IPS-20b (cell line): ENCODE results near the gene CGREF1.
"Not testable (repeated sequence)": the region's sequence is repeated elsewhere in the genome, so short reads cannot be mapped to it uniquely, and the experiment has no call there.

Experiments used
- H3K27ac ChIP-seq: one replicate; pipeline ENCODE4 v1.5.1; 2013; ENCODE audit warnings: low read length
- H3K27me3 ChIP-seq: 2 replicates; pipeline ENCODE4 v1.6.1; 2013; ENCODE audit warnings: mild to moderate bottlenecking, low read length, inconsistent platforms; ENCODE audit not compliant: insufficient read depth
- H3K36me3 ChIP-seq: 2 replicates; pipeline ENCODE4 v1.6.1; 2013; ENCODE audit warnings: low read depth, mild to moderate bottlenecking, inconsistent platforms, low read length, moderate library complexity; ENCODE audit not compliant: insufficient read depth
- H3K4me1 ChIP-seq: 2 replicates; pipeline ENCODE4 v1.6.1; 2013; ENCODE audit warnings: mild to moderate bottlenecking, control low read depth, inconsistent platforms, low read length, moderate library complexity; ENCODE audit not compliant: insufficient read depth
- H3K4me3 ChIP-seq: 2 replicates; pipeline ENCODE4 v1.5.1; 2013; ENCODE audit warnings: mild to moderate bottlenecking, low read length, inconsistent platforms
- H3K9ac ChIP-seq: 2 replicates; pipeline ENCODE4 v1.6.1; 2013; ENCODE audit warnings: low read depth, mild to moderate bottlenecking, inconsistent platforms, low read length, moderate library complexity
- H3K9me3 ChIP-seq: 2 replicates; pipeline ENCODE4 v1.6.1; 2013; ENCODE audit warnings: mild to moderate bottlenecking, low read depth, low read length, inconsistent platforms; ENCODE audit not compliant: insufficient read depth

The CGREF1 gene

DNA sequence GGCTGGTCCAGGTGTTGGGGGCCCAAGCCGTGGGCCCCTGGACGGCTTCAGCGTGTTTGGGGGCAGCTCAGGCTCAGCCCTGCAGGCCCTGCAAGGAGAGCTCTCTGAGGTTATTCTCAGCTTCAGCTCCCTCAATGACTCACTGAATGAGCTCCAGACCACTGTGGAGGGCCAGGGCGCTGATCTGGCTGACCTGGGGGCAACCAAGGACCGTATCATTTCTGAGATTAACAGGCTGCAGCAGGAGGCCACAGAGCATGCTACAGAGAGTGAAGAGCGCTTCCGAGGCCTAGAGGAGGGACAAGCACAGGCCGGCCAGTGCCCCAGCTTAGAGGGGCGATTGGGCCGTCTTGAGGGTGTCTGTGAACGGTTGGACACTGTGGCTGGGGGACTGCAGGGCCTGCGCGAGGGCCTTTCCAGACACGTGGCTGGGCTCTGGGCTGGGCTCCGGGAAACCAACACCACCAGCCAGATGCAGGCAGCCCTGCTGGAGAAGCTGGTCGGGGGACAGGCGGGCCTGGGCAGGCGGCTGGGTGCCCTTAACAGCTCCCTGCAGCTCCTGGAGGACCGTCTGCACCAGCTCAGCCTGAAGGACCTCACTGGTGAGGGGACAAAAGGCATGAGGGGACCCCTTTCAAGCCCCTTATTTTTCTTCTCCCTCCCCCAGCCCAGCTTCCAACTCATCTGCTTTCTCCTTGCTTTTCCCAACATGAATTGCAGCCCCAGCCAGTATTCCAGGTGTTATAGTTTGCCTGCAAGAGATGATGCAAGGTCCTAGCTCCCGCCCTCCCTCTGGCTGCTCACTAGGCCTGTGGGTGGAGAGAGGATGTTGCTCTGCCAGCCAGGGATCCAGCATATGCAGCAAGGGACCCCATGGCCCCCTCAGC lies 35.3 kb downstream of the CGREF1 start:
- Histone ChIP-seq H3K9me3 (no peaks in the 10 kb centered on the region), H3K9ac (no peak overlapping the region), H3K4me1 (peaks cover 11% of the 10 kb centered on the region; the same call in 1 of the 2 replicates), H3K27me3 (peaks cover 30% of the 10 kb centered on the region), H3K4me3 (no peak overlapping the region), H3K27ac (no peak overlapping the region), H3K36me3 (no peaks in the 10 kb centered on the region)

DNA sequence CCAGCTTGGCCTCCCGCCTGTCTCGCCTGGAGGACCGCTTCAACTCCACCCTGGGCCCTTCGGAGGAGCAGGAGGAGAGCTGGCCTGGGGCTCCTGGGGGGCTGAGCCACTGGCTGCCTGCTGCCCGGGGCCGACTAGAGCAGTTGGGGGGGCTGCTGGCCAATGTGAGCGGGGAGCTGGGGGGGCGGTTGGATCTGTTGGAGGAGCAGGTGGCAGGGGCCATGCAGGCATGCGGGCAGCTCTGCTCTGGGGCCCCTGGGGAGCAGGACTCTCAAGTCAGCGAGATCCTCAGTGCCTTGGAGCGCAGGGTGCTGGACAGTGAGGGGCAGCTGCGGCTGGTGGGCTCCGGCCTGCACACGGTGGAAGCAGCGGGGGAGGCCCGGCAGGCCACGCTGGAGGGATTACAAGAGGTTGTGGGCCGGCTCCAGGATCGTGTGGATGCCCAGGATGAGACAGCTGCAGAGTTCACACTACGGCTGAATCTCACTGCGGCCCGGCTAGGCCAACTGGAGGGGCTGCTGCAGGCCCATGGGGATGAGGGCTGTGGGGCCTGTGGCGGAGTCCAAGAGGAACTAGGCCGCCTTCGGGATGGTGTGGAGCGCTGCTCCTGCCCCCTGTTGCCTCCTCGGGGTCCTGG lies 36.0 kb downstream of the CGREF1 start:
- Histone ChIP-seq H3K4me3 (no peak overlapping the region), H3K27ac (no peak overlapping the region), H3K9ac (no peak overlapping the region), H3K27me3 (peaks cover 28% of the 10 kb centered on the region), H3K9me3 (no peaks in the 10 kb centered on the region), H3K4me1 (peaks cover 11% of the 10 kb centered on the region; the same call in 1 of the 2 replicates), H3K36me3 (no peaks in the 10 kb centered on the region)

DNA sequence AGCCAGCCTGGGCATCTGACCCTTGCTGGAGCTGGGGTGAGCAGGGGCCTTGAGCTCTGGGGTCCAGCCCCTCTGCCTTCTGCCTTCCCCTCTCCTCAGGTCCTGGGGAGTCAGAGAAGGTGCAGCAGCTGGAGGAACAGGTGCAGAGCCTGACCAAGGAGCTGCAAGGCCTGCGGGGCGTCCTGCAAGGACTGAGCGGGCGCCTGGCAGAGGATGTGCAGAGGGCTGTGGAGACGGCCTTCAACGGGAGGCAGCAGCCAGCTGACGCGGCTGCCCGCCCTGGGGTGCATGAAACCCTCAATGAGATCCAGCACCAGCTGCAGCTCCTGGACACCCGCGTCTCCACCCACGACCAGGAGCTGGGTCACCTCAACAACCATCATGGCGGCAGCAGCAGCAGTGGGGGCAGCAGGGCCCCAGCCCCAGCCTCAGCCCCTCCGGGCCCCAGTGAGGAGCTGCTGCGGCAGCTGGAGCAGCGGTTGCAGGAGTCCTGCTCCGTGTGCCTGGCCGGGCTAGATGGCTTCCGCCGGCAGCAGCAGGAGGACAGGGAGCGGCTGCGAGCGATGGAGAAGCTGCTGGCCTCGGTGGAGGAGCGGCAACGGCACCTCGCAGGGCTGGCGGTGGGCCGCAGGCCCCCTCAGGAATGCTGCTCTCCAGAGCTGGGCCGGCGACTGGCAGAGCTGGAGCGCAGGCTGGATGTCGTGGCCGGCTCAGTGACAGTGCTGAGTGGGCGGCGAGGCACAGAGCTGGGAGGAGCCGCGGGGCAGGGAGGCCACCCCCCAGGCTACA lies 36.8 kb downstream of the CGREF1 start:
- Histone ChIP-seq H3K27me3 (peaks cover 20% of the 10 kb centered on the region), H3K9me3 (no peaks in the 10 kb centered on the region), H3K27ac (no peak overlapping the region), H3K36me3 (no peaks in the 10 kb centered on the region), H3K9ac (0 out of 2 replicates have a peak overlapping the region, but pooled peaks have one; percentile 24), H3K4me1 (peaks cover 8% of the 10 kb centered on the region; the same call in 1 of the 2 replicates), H3K4me3 (no peak overlapping the region)

DNA sequence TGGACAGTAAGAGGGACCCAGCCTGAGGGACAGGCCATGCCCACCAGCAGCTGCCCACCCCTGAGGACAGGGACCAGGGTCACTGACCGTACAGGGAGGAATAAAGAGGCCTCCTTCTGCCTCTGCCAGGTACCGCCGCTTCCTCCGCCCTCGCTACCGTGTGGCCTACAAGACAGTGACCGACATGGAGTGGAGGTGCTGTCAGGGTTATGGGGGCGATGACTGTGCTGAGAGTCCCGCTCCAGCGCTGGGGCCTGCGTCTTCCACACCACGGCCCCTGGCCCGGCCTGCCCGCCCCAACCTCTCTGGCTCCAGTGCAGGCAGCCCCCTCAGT lies 38.4 kb downstream of the CGREF1 start:
- Histone ChIP-seq H3K4me1 (peaks cover 8% of the 10 kb centered on the region; the same call in 1 of the 2 replicates), H3K4me3 (no peak overlapping the region), H3K27ac (no peak overlapping the region)

DNA sequence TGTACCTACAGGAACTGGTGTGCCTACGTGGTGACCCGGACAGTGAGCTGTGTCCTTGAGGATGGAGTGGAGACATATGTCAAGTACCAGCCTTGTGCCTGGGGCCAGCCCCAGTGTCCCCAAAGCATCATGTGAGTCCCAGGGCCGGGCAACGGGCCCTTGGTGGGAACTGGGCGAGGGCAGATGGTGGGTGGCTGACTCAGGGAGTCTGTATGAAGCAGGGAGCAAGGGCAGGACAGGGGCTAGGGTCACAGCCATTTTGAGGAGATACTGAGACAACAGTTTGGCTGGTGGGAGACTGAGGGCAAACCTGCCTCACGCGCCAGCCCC lies 38.8 kb downstream of the CGREF1 start:
- Histone ChIP-seq H3K4me1 (peaks cover 4% of the 10 kb centered on the region; the same call in 1 of the 2 replicates), H3K27ac (no peak overlapping the region), H3K27me3 (peaks cover 7% of the 10 kb centered on the region), H3K36me3 (no peaks in the 10 kb centered on the region), H3K9me3 (no peaks in the 10 kb centered on the region), H3K4me3 (no peak overlapping the region), H3K9ac (no peak overlapping the region)

More for the DNA sequence above, 38.4 kb downstream of the CGREF1 start:
- Histone ChIP-seq H3K9me3 (no peaks in the 10 kb centered on the region), H3K27me3 (peaks cover 12% of the 10 kb centered on the region), H3K36me3 (no peaks in the 10 kb centered on the region), H3K9ac (no peak overlapping the region)

DNA sequence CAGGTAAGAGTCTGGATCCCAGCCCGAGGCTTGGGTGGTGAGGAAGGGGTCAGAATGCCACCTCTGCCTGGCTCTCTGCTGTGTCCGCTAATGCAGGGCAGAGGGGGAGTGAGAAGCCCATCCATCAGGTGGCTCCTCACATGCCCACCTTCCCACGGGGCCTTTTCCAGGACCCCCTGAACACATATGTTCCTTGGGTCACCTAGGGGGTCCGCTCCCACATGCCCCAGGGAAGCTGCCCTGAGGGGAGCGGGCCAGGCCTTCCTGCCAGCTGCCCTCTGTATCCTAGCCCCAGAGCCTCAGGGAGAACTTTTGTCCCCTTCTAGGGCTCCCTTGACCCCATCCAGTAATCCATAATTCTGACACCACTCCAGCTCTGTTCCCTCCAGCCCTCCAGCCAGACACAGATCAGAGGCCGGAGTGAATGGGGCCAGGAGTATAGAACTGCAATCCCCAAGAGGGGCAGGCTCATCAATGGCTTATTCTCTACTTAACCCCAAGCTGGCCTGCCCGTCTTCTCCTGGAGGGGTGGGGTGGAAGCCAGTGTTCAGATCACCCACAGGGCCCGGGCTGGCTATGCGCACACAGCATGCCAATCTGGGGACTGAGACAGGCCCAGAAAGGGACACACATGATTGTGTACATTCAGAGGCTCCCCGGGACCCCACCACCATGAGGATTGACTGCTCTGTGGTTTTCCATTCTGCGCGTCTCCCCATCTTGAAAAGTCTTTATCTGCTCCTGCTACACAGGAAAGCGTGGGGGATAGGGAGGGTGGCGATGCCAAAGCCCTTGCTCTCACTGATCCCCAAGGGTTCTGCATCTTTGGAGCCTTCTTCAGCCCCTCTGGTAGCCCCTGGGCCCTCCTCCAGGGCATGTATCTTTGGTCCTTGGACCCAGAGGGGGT lies 39.4 kb downstream of the CGREF1 start:
- Histone ChIP-seq H3K27me3 (peaks cover under 1% of the 10 kb centered on the region; the same call in 1 of the 2 replicates), H3K9me3 (no peaks in the 10 kb centered on the region), H3K27ac (no peak overlapping the region), H3K9ac (no peak overlapping the region), H3K4me1 (peaks cover 3% of the 10 kb centered on the region; the same call in 1 of the 2 replicates), H3K36me3 (no peaks in the 10 kb centered on the region), H3K4me3 (no peak overlapping the region)

DNA sequence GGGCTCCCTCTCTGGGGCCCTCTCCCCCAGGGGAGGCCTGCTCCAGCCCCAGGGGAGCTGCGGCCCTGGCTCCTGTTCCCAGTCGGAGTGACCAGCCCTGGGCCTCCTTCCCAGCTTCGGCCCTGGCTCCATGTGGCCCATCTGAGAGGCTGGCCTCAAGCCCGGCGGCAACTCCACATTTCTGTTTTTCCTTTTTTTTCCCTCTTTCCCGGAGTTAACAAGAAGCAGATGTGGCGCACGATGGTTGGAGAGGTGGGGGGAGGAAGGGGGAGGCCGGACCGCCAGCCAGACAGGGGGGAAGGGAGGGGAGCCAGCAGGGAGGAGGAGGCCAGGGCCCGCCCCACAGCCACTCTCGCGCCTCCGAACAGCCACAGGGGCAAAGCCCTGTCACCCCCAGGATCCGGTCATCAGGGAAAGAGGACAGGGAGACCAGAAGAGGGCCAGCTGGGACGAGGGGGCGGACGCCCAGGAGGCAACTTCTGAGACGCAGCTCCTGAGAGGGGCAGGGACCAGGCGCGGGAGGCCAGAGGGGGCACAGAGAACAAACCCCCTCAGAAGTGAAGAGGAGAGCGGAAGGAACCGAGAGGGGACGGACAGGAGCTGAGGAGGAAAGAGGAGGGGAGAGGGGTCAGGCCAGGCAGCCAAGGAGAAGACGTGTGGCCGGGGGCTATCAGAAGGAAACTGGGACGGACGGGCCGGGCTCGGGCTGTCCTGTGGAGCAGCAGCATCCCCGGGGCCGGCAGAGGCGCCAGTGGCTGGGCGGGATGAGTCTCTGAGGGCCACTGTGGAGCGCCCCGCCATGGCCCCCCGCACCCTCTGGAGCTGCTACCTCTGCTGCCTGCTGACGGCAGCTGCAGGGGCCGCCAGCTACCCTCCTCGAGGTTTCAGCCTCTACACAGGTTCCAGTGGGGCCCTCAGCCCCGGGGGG lies 40.4 kb downstream of the CGREF1 start, which contains the start of gene EMILIN1:
EMILIN1 (plus strand) TSS at position 349 of the 928 bp plus-strand sequence; CDS start at position 800, 451 bp downstream.
- no peak within 1 kb of the TSS for H3K27ac ChIP-seq
- no peak within 1 kb of the TSS for H3K4me3 ChIP-seq
- H3K4me1 ChIP-seq: peaks cover 3% of the 10 kb centered on the region; the same call in 1 of the 2 replicates
- no peaks in the 10 kb centered on the region for H3K36me3 ChIP-seq
- no peaks in the 10 kb centered on the region for H3K9me3 ChIP-seq
- no peaks in the 10 kb centered on the region for H3K27me3 ChIP-seq
- no peak within 1 kb of the TSS for H3K9ac ChIP-seq

DNA sequence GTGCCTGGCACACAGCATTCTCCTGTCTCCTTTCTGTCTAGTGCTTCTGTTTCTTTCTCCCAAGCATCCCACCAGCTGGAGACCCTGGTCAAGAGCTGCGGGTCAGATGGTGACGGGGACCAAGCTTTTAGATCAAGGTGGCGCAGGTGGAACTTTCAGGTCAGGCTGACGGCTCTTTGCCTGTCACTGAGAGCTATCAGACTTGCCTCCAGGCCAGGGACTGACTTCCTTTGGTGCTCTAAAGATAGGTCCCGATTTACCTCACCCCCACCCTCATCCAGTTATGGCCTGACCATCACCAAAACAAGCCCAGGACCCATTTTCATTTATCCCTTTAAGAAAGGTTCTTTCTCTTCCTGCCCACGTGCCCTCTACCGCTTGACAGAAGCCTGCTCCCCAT lies 41.7 kb downstream of the CGREF1 start:
- H3K4me1 ChIP-seq: peaks cover 7% of the 10 kb centered on the region; the same call in 1 of the 2 replicates
- no peaks in the 10 kb centered on the region for H3K9me3 ChIP-seq
- H3K9ac ChIP-seq: no peak overlapping the region
- no peak overlapping the region for H3K4me3 ChIP-seq
- H3K36me3 ChIP-seq: no peaks in the 10 kb centered on the region
- H3K27ac ChIP-seq: no peak overlapping the region
- no peaks in the 10 kb centered on the region for H3K27me3 ChIP-seq

DNA sequence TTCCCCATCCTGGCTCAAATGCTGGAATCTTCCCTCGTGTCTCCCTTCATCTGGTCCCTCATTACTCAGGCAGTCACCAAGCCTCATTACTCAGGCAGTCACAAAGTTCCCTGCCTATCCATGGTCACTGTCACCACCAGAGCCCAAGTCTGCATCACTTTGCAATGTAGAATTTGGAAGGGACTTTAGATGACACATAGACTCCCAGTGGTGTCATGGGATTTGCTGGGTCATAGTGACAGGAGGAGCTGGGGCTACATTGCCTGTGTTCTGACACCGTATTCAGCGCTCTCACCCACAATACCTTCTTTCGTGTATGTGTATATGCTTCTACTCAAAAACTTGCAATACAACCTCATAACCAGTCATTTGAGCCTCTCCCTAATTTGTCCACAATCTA lies 42.6 kb downstream of the CGREF1 start:
- Histone ChIP-seq H3K4me3 (no peak overlapping the region), H3K9me3 (no peaks in the 10 kb centered on the region), H3K27me3 (no peaks in the 10 kb centered on the region), H3K4me1 (peaks cover 4% of the 10 kb centered on the region; the same call in 1 of the 2 replicates), H3K9ac (no peak overlapping the region), H3K27ac (no peak overlapping the region), H3K36me3 (no peaks in the 10 kb centered on the region)

DNA sequence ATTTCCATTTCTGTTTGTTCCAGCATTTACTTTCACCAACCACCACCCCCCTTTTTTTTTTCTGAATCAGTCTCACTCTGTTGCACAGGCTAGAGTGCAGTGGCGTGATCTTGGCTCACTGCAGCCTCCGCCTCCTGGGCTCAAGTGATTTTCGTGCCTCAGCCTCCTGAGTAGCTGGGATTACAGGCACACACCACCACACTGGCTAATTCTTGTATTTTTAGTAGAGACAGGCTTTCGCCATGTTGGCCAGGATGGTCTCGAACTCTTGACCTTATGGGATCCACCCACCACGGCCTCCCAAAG lies 43.4 kb downstream of the CGREF1 start:
- H3K27me3 ChIP-seq, H3K36me3 ChIP-seq, H3K9ac ChIP-seq, H3K27ac ChIP-seq, H3K4me3 ChIP-seq, H3K9me3 ChIP-seq, H3K4me1 ChIP-seq: not testable (repeated sequence)
